Activated CD4-positive, alpha-beta T cell treated with anti-CD3 and anti-CD28 coated beads, Interleukin-2, Interleukin-6, amounts not matched to agents 100 ng/mL and 50 ng/mL, durations not matched to agents 16 hours and 8 hours (primary cell): ENCODE data around the gene SCYL1.

Experiments used
- DNase-seq: peaks from one replicate; pipeline ENCODE4 v3.0.0-alpha.2; 2020

Gene SCYL1

DNA sequence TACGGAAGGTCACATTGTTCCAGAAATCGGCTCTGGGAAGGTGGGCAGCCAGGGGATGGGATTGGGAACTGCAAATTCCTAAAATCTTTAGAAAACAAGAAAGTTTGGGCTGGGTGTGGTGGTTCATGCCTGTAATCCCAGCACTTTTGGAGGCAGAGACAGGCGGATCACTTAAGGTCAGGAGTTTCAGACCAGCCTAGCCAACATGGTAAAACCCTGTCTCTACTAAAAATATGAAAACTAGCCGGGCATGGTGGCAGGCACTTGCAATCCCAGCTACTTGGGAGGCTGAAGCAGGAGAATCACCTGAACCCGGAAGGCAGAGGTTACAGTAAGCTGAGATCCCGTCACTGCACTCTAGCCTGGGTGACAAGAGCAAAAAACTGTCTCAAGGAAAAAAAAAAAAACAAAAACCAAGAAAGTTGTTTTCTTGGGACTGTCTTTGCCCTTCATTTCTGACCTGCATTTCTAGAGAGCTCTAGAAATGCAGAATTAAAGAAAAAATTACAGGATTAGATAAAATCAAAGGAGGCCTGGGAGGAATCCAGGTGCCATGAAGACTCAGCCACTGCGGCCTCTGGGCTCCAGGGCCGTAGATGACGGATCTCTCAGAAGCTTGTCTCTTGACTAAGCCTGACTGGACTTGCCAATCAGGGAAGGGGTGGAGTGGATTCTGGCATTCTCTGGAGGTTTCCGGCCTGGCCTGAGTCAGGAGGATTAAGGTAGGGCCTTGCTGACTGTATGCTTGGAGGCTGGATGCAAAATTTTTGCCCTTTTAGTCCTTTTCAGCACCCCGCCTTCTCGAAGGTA, 31.3 kb upstream of the SCYL1 start:
- DNase-seq, result no peak

DNA sequence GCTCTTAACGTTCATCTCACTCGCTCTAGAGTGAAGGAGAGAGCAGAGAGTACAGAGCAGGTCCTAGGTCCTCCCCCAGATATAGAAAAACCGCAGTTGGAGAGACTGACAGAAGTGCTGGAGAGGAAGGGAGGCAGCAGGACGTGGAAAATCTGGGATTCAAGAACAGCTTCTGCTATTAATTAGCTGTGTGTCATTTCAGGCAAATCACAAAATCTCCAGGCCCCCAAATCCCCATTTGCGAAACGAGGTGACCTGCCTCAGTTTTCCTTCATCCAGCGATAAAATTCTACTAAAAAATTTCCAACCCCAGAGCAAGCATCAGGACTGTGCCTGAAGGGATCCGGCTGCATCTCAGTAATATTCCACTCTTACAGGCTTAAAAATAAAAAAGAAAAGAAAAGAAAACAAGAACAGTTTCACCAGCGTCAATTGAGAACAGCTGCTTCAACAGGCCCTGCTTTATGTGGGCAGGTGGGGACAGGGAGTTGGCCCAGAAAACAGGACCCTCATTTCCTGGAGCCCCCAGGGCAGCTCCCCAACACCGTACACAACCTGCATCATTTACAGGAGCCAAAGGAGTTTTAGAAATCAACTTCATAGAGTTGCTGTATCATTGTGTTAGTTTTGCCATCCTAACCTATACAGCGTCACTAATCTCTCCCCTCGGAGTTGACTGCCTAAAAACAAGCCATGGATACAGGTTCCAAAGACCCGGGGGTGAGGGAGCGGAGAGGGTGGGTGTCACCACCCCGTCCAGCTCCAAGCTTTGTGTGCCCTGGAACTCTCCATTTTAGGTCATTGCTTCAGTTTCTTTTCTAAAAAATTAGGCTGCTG, 28.4 kb upstream of the SCYL1 start:
- DNase-seq, result no peak

DNA sequence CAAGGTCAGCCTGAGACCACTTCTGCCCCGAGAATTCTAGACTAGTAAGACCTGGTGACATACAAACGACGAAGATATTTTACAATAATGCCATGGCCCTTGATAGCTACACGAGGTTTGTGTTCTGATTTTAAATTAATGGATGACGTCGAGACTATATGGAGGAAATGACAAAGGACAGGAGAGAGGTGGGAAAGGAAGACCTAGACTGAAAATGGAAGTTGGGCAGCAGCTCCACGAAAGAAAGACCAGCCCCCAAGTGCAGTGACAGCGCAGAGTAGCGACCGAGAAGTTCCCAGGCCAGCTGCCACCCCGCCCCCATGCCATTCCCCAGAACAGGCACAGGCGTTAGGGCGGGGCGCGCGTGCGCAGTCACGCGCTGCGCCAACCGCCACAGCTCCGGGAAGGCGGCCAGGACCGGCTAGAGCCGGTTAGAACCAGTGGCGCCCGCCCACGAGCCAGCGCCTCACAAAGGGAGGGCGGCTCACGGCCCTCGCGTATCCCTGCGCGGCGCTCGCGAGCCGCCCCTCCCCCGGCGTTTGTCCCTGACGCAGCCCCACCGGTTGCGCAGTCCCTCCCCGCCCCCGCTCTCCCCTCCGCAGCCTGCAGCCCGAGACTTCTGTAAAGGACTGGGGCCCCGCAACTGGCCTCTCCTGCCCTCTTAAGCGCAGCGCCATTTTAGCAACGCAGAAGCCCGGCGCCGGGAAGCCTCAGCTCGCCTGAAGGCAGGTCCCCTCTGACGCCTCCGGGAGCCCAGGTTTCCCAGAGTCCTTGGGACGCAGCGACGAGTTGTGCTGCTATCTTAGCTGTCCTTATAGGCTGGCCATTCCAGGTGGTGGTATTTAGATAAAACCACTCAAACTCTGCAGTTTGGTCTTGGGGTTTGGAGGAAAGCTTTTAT, 27.5 kb upstream of the SCYL1 start:
- peak; percentile 99 for DNase-seq

DNA sequence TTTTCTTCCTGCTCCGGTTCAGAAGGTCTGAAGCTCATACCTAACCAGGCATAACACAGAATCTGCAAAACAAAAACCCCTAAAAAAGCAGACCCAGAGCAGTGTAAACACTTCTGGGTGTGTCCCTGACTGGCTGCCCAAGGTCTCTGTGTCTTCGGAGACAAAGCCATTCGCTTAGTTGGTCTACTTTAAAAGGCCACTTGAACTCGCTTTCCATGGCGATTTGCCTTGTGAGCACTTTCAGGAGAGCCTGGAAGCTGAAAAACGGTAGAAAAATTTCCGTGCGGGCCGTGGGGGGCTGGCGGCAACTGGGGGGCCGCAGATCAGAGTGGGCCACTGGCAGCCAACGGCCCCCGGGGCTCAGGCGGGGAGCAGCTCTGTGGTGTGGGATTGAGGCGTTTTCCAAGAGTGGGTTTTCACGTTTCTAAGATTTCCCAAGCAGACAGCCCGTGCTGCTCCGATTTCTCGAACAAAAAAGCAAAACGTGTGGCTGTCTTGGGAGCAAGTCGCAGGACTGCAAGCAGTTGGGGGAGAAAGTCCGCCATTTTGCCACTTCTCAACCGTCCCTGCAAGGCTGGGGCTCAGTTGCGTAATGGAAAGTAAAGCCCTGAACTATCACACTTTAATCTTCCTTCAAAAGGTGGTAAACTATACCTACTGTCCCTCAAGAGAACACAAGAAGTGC, 26.7 kb upstream of the SCYL1 start:
- DNase-seq, result peak; percentile 78

DNA sequence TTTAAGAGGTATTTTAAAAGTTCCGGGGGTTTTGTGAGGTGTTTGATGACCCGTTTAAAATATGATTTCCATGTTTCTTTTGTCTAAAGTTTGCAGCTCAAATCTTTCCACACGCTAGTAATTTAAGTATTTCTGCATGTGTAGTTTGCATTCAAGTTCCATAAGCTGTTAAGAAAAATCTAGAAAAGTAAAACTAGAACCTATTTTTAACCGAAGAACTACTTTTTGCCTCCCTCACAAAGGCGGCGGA, 26.2 kb upstream of the SCYL1 start:
- no peak for DNase-seq

DNA sequence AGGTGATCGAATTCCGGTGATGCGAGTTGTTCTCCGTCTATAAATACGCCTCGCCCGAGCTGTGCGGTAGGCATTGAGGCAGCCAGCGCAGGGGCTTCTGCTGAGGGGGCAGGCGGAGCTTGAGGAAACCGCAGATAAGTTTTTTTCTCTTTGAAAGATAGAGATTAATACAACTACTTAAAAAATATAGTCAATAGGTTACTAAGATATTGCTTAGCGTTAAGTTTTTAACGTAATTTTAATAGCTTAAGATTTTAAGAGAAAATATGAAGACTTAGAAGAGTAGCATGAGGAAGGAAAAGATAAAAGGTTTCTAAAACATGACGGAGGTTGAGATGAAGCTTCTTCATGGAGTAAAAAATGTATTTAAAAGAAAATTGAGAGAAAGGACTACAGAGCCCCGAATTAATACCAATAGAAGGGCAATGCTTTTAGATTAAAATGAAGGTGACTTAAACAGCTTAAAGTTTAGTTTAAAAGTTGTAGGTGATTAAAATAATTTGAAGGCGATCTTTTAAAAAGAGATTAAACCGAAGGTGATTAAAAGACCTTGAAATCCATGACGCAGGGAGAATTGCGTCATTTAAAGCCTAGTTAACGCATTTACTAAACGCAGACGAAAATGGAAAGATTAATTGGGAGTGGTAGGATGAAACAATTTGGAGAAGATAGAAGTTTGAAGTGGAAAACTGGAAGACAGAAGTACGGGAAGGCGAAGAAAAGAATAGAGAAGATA, 25.7 kb upstream of the SCYL1 start, which contains the start of gene MALAT1:
MALAT1 (plus strand) TSS at position 69 of the 736 bp plus-strand sequence.
- peak; percentile 96 for DNase-seq

DNA sequence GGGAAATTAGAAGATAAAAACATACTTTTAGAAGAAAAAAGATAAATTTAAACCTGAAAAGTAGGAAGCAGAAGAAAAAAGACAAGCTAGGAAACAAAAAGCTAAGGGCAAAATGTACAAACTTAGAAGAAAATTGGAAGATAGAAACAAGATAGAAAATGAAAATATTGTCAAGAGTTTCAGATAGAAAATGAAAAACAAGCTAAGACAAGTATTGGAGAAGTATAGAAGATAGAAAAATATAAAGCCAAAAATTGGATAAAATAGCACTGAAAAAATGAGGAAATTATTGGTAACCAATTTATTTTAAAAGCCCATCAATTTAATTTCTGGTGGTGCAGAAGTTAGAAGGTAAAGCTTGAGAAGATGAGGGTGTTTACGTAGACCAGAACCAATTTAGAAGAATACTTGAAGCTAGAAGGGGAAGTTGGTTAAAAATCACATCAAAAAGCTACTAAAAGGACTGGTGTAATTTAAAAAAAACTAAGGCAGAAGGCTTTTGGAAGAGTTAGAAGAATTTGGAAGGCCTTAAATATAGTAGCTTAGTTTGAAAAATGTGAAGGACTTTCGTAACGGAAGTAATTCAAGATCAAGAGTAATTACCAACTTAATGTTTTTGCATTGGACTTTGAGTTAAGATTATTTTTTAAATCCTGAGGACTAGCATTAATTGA, 25.0 kb upstream of the SCYL1 start:
- DNase-seq, result no peak

DNA sequence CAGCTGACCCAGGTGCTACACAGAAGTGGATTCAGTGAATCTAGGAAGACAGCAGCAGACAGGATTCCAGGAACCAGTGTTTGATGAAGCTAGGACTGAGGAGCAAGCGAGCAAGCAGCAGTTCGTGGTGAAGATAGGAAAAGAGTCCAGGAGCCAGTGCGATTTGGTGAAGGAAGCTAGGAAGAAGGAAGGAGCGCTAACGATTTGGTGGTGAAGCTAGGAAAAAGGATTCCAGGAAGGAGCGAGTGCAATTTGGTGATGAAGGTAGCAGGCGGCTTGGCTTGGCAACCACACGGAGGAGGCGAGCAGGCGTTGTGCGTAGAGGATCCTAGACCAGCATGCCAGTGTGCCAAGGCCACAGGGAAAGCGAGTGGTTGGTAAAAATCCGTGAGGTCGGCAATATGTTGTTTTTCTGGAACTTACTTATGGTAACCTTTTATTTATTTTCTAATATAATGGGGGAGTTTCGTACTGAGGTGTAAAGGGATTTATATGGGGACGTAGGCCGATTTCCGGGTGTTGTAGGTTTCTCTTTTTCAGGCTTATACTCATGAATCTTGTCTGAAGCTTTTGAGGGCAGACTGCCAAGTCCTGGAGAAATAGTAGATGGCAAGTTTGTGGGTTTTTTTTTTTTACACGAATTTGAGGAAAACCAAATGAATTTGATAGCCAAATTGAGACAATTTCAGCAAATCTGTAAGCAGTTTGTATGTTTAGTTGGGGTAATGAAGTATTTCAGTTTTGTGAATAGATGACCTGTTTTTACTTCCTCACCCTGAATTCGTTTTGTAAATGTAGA, 24.3 kb upstream of the SCYL1 start:
- peak; percentile 72 for DNase-seq

DNA sequence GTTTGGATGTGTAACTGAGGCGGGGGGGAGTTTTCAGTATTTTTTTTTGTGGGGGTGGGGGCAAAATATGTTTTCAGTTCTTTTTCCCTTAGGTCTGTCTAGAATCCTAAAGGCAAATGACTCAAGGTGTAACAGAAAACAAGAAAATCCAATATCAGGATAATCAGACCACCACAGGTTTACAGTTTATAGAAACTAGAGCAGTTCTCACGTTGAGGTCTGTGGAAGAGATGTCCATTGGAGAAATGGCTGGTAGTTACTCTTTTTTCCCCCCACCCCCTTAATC, 23.8 kb upstream of the SCYL1 start:
- DNase-seq, result no peak

DNA sequence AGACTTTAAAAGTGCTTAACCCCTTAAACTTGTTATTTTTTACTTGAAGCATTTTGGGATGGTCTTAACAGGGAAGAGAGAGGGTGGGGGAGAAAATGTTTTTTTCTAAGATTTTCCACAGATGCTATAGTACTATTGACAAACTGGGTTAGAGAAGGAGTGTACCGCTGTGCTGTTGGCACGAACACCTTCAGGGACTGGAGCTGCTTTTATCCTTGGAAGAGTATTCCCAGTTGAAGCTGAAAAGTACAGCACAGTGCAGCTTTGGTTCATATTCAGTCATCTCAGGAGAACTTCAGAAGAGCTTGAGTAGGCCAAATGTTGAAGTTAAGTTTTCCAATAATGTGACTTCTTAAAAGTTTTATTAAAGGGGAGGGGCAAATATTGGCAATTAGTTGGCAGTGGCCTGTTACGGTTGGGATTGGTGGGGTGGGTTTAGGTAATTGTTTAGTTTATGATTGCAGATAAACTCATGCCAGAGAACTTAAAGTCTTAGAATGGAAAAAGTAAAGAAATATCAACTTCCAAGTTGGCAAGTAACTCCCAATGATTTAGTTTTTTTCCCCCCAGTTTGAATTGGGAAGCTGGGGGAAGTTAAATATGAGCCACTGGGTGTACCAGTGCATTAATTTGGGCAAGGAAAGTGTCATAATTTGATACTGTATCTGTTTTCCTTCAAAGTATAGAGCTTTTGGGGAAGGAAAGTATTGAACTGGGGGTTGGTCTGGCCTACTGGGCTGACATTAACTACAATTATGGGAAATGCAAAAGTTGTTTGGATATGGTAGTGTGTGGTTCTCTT, 23.2 kb upstream of the SCYL1 start:
- no peak for DNase-seq

DNA sequence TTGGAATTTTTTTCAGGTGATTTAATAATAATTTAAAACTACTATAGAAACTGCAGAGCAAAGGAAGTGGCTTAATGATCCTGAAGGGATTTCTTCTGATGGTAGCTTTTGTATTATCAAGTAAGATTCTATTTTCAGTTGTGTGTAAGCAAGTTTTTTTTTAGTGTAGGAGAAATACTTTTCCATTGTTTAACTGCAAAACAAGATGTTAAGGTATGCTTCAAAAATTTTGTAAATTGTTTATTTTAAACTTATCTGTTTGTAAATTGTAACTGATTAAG, 22.7 kb upstream of the SCYL1 start:
- DNase-seq, result no peak

DNA sequence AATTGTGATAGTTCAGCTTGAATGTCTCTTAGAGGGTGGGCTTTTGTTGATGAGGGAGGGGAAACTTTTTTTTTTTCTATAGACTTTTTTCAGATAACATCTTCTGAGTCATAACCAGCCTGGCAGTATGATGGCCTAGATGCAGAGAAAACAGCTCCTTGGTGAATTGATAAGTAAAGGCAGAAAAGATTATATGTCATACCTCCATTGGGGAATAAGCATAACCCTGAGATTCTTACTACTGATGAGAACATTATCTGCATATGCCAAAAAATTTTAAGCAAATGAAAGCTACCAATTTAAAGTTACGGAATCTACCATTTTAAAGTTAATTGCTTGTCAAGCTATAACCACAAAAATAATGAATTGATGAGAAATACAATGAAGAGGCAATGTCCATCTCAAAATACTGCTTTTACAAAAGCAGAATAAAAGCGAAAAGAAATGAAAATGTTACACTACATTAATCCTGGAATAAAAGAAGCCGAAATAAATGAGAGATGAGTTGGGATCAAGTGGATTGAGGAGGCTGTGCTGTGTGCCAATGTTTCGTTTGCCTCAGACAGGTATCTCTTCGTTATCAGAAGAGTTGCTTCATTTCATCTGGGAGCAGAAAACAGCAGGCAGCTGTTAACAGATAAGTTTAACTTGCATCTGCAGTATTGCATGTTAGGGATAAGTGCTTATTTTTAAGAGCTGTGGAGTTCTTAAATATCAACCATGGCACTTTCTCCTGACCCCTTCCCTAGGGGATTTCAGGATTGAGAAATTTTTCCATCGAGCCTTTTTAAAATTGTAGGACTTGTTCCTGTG, 22.1 kb upstream of the SCYL1 start:
- peak; percentile 65 for DNase-seq

DNA sequence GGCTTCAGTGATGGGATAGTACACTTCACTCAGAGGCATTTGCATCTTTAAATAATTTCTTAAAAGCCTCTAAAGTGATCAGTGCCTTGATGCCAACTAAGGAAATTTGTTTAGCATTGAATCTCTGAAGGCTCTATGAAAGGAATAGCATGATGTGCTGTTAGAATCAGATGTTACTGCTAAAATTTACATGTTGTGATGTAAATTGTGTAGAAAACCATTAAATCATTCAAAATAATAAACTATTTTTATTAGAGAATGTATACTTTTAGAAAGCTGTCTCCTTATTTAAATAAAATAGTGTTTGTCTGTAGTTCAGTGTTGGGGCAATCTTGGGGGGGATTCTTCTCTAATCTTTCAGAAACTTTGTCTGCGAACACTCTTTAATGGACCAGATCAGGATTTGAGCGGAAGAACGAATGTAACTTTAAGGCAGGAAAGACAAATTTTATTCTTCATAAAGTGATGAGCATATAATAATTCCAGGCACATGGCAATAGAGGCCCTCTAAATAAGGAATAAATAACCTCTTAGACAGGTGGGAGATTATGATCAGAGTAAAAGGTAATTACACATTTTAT, 21.4 kb upstream of the SCYL1 start:
- no peak for DNase-seq

DNA sequence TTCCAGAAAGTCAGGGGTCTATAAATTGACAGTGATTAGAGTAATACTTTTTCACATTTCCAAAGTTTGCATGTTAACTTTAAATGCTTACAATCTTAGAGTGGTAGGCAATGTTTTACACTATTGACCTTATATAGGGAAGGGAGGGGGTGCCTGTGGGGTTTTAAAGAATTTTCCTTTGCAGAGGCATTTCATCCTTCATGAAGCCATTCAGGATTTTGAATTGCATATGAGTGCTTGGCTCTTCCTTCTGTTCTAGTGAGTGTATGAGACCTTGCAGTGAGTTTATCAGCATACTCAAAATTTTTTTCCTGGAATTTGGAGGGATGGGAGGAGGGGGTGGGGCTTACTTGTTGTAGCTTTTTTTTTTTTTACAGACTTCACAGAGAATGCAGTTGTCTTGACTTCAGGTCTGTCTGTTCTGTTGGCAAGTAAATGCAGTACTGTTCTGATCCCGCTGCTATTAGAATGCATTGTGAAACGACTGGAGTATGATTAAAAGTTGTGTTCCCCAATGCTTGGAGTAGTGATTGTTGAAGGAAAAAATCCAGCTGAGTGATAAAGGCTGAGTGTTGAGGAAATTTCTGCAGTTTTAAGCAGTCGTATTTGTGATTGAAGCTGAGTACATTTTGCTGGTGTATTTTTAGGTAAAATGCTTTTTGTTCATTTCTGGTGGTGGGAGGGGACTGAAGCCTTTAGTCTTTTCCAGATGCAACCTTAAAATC, 20.8 kb upstream of the SCYL1 start:
- no peak for DNase-seq

DNA sequence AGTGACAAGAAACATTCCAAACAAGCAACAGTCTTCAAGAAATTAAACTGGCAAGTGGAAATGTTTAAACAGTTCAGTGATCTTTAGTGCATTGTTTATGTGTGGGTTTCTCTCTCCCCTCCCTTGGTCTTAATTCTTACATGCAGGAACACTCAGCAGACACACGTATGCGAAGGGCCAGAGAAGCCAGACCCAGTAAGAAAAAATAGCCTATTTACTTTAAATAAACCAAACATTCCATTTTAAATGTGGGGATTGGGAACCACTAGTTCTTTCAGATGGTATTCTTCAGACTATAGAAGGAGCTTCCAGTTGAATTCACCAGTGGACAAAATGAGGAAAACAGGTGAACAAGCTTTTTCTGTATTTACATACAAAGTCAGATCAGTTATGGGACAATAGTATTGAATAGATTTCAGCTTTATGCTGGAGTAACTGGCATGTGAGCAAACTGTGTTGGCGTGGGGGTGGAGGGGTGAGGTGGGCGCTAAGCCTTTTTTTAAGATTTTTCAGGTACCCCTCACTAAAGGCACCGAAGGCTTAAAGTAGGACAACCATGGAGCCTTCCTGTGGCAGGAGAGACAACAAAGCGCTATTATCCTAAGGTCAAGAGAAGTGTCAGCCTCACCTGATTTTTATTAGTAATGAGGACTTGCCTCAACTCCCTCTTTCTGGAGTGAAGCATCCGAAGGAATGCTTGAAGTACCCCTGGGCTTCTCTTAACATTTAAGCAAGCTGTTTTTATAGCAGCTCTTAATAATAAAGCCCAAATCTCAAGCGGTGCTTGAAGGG, 20.0 kb upstream of the SCYL1 start:
- no peak for DNase-seq

DNA sequence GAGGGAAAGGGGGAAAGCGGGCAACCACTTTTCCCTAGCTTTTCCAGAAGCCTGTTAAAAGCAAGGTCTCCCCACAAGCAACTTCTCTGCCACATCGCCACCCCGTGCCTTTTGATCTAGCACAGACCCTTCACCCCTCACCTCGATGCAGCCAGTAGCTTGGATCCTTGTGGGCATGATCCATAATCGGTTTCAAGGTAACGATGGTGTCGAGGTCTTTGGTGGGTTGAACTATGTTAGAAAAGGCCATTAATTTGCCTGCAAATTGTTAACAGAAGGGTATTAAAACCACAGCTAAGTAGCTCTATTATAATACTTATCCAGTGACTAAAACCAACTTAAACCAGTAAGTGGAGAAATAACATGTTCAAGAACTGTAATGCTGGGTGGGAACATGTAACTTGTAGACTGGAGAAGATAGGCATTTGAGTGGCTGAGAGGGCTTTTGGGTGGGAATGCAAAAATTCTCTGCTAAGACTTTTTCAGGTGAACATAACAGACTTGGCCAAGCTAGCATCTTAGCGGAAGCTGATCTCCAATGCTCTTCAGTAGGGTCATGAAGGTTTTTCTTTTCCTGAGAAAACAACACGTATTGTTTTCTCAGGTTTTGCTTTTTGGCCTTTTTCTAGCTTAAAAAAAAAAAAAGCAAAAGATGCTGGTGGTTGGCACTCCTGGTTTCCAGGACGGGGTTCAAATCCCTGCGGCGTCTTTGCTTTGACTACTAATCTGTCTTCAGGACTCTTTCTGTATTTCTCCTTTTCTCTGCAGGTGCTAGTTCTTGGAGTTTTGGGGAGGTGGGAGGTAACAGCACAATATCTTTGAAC, 19.2 kb upstream of the SCYL1 start:
- no peak for DNase-seq
